ENCODE measurements around the gene GNAO1.

GRCh38 chr16:56277075-56277474 is 85.8 kb downstream of the GNAO1 start:
- TF ChIP-seq, protein P1, sequence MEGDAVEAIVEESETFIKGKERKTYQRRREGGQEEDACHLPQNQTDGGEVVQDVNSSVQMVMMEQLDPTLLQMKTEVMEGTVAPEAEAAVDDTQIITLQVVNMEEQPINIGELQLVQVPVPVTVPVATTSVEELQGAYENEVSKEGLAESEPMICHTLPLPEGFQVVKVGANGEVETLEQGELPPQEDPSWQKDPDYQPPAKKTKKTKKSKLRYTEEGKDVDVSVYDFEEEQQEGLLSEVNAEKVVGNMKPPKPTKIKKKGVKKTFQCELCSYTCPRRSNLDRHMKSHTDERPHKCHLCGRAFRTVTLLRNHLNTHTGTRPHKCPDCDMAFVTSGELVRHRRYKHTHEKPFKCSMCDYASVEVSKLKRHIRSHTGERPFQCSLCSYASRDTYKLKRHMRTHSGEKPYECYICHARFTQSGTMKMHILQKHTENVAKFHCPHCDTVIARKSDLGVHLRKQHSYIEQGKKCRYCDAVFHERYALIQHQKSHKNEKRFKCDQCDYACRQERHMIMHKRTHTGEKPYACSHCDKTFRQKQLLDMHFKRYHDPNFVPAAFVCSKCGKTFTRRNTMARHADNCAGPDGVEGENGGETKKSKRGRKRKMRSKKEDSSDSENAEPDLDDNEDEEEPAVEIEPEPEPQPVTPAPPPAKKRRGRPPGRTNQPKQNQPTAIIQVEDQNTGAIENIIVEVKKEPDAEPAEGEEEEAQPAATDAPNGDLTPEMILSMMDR (conservative IDR thresholded peaks at IDR 0.05) = peak; percentile 35
- no peak for TF ChIP-seq ZFX (IDR thresholded peaks at IDR 0.05)
